ENCODE measurements around the gene IL21.

Gene IL21

DNA sequence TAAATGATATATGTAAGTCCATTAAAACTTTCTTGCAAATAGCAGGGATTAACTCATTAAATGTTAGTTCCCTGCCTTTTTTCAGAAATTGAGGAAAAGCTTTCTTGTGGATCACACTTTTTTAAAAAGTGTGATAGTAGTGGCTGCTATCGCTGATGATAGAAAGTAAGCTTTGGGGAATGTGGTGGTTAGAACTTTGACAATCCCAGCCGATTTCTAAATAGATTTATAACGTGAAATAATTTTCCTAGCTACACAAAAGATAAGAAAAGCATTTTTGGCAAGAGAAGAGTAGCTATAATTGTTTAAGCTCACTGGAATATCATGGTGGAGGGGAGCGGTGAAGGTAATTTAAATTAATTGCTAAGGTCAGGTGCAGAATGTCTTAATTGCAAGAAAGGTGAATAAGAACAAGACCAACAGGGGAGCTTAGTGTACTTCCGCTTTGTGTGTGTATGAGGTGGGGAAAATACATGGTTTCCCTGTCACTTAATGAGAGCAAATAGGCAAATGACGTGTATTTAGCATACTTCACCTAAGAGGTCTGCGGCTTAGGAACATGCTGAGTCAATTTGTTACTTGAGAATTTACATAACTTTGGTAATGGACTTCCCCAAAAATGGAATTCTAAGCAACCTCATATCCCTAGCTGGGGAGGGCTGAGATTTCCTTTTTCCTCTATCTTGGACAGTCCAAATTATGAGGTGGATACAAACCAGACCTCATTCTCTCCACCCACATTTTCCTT is 11.7 kb upstream of the IL21 start:
- DNase-seq = peak; percentile 34

DNA sequence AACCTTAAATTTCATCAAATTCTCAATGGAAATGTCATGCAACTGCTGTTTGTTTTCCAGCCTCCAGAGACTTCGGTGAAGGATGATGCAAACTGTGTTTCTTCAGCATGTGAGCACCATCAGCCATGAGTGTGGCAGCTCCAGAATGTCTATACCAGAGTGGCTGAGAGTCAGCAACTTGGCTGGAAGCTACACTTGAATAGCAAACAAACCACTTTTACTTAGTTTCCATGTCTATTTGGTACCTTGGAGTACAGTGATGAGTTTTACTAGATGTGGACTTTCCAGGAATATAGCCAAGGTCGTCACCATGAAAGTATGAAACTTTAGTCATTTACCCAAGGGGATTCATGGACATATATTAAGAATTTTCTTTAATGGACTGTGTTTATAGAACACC is 4.3 kb upstream of the IL21 start:
- DNase-seq = peak; percentile 51

DNA sequence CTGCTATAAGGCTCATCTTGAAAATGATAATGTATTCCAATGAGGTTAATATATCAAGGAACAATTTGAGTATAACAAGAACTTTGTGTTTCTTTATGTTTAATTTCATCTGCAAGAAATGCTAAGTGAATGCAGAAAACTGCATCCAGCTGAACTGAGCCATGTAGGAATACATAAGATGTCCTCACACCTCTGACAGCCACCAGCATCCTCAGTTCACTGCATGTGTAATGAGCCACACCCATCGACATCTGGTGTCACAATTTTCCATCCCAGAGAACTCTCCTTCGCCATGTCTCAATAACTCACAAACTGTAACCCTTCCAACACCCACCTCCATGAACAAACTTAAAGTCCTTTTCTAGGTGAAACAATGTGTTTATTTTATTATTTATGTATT is 3.3 kb upstream of the IL21 start:
- no peak for DNase-seq

DNA sequence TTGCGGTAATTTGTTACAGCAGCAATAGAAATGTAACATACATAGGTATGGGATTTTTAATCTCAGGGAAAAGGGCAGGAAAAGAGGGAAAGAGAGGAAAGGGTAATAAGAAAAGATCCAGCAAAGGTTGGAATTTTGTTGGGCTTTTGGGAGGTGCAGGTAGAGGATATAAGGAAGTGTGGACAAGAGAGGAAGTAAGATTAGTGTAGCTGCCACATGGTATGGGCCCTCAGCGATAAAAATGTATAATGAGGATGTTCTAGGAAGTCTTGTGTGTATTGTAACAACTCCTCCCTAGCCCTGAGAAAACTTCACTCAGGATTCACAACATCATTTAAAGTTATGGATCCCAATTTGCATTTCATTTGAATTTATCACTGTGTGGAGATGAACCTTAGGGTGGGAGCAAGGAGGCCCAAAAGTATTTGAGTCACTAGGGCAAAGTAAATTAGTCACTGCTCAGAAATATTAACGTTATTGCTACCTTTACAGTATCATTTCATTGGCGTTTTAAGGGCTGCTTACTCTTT is 2.8 kb upstream of the IL21 start:
- no peak for DNase-seq

DNA sequence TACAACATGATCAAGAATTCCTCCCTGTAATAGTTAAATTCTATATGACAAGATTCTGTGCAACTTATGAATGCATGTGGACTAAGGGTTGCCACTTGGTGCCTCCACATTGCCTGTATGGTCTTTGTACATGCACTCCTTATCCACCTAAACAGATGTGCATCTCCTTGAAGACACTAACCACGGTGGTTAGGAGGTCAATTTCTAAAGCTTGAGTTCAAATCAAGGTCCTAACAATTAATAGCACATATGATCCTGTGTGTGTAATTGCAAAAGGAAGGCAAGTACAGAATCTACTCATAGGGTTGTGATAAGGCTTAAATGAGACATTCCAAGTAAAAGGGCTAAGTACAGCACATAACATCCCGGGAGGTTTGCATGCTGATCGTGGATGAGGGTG is 1.5 kb upstream of the IL21 start:
- no peak for DNase-seq

DNA sequence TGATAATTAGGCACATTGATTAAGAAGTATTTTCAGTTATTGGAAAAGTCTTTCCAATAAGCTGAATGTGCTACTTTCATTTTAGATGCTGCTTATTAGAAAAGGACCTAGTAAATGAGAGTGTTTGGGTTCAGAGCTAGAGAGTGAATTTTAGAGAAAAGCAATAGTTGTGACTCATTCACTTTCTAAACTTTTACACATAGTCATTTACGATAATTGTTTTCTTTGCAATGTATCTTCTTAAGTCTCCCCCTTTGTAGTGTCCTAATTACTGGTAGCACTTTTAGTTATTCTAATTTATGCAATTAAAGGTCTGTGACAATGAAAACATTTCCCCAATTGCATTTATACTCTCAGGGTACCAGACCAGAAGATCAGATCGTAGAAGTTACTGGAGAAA is 1.3 kb downstream of the IL21 start:
- no peak for DNase-seq

DNA sequence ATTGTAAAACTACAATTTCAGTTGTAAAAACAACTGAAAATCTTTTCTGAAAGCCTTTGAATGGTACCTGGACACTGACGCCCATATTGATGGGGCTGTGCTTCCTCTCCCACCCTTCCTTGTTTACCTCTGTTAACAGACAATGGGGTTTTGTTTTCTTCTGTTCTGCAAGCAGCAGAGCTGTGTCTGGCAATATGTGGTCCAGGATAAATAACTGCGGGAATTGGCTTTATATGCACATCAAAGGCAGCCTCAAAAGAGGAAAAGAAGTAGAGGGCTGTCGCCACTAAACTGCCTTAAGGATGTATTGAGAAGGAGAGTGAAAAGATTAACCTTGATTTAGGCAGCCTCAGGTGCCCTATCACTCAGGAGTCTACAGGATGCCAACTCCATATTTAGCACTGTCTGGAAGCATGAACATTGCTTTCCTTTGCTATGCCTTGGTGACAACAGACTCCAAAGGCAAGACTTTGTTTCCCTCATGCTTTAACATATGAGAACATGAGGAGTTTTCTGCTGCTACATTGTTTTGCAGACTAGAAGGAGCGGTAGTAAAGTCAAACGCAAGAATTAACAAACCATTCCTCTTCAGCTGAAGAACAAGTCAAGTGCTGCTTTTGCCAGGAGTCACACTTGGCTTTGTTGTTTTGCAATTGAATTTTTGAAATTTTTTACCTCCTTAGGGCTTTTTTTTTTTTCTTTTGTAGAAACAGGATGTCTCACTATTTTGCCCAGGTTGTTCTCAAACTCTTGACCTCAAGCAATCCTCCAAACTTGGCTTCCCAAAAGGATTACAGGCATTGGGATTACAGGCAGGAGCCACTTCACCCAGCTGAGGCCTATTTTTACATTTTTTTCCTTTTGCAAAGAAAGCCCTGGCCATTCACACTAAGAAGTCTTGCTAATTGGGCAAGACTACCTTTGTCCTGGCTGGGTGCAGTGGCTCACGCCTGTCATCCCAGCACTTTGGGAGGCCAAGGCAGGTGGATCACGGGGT is 3.0 kb downstream of the IL21 start:
- peak; percentile 8 for DNase-seq

DNA sequence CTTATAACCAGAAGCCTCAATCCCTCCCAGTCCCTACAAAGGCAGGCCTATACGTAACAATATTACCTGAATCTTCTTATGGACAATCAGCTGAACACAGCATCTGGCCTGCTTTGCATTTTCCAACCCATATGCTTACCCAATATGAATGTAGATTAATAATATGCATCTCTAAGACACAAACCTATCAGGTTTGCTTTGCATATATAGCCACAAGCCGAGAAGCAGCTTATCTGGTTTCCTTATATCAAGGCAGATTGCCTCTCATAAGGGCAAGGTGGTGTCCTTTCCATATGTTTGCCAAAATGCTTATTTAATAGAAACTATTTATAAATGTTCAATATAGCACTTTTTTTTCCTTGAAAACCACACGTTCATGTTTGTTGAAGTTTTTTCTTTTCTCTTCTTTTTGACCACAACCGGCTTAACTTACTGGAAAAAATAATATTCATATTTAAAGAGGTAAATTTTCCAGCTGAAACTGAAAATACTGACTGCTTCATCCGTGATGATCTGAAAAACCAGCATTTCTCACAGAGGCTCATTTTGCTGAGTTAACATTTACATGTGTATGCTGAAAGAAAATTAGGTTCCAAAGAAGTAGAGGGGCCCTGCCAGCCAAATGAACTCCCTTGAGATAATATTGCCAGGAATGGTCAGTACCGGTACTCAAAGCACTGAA is 3.8 kb downstream of the IL21 start:
- DNase-seq = no peak

DNA sequence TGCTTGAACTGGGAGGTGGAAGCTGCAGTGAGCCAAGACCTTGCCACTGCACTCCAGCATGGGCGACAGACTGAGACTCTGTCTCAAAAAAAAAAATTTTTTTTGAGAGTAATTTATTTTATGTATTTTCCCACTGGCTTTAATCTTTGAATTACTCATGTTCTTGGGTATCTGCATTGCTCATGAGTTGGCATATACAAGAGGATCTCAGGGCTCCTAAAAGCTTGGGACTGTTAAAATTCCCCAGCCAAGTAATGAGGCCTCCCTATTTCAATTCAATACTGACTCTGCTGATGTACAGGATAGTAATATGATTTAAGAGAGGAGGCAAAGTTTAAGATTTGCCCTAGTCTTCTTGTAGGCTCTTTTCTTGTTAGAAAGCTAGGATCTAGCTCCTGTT is 6.2 kb downstream of the IL21 start:
- no peak for DNase-seq

DNA sequence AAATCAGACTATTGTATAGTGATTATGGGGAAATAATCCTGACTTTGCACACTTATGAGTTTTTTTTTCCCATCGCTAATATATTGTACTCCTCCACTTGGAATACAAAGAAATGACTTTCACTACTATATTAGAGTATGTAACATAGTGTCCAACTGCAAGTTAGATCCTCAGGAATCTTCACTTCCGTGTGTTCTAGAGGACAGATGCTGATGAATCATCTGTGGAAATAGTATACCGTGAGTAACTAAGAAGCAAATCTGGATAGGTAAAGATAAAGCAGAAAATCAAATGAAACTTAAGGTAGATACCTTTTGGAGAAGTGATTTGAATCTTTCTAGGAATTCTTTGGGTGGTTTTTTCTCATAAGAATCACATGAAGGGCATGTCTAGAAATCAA is 8.3 kb downstream of the IL21 start:
- no peak for DNase-seq

DNA sequence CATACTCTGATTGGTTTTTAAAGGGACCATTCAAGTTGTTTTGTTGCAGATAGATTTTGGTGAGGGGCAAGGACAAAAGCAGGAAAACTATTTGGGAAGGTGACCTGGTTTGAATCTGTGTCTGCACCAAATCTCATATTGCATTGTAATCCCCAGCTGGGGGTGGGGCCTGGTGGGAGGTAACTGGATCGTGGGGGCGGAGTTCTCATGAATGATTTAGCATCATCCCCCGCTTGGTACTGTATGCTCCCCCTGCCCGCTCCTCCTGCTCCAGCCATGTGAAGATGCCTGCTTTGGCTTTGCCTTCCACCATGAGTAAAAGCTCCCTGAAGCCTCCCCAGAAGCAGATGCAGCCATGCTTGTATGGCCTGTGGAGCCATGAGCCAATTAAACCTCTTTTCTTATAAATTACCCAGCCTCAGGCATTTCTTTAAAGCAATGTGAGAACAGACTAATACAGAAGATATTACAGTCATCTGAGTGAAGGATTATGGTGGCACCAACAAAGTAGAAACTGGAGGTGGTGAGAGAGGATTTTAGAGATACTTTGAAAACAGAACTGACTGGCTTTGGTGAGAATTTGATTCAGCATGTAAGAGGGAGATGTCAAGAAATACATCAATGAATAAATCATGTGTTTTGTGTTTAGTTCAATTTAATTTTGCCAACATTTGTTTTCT is 14.4 kb downstream of the IL21 start:
- DNase-seq = no peak

DNA sequence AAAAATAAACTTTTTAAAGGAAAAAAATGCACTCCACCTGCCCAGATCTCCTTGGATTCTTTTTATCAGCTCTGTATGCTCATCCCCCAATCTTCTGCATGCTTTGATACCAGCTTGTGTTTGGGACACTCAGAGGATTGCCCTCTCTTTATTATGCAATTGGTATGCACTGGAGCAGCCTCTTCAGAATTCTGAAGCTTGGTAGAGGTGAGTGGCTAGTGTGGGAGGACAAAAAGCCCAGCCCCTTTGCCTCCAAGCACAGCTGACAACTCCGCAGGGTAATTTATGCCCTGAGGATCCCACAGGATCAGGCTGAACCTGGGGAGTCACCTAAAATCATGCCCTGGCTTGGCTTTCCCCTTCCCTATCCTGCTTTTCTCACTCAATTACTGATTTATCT is 16.7 kb downstream of the IL21 start:
- no peak for DNase-seq

DNA sequence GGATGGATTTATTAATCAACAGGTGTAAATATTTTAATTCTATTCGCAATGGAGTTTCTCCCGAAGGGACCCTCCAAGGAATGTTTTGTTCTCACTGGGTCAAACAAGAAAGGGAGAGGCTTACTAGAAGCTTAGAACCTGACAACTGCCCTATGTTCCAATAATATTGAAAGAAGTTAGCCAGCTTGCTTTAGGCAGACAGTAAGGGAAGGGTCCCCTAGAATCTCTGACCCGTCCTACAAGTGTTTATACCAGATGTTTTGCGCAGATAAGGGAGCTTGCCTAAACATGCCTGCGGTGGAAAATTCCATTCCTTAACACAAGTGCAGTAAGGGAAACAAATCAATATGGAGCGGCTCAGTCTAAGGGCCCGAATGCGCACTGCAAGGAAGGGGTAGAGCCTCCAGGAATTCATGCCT is 17.7 kb downstream of the IL21 start:
- no peak for DNase-seq

DNA sequence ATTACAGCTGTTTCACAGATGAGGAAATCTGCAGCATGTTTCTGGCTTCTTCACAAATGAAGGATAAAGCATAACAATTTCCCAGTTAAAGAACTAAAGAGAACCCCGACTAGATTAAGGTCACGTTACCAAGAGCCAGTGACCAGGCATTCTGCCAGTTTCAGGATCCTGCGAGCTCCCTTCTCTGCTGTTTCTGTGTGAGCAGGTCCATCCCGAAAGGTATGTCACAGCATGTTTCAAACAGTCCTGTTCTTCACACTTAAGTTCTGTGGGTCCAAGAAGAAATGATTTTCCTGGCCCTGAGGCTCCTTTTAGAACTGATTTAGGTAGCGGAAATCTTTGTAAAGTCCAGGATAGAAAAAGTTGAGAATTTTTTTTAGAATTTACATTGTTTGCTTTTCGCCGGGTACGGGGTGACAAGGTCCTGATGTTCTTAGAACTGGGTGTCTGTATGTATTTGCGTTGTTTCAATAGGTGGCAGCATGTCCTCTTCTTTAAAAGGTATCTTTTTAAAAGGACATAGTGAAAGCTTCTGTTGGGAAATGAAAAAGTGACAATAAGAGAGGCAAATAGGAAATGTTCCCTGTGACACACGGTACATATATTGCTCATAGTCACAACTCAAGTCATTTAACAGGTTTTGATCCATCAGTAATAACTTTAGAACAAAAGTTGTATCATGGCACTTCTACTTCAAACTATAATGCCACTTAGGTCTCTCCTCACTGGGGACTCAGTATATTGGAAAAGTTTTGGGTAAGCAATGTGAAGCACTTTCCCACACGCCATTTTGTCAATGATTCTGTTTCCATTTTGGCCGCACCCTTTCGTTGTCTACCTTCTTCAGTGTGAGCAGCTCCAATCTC is 18.4 kb downstream of the IL21 start:
- peak; percentile 56 for DNase-seq

DNA sequence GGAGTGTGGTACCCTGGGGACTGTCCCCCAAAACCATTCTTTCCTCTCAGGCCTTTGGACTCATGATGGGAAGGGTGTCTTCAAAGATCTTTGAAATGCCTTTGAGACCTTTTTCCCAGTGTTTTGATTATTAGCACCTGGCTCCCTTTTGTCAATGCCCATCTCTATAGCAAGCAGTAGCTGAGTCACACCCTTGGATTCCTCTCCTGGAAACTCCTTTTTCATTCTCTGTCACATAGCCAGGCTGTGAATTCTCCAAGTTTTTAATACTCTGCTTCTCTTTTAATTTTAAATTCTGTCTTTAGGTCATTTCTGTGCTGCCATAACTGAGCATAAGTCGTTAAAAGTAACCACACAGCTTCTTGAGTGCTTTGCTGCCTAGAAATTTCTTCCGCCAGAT is 29.7 kb downstream of the IL21 start:
- peak; percentile 30 for DNase-seq

DNA sequence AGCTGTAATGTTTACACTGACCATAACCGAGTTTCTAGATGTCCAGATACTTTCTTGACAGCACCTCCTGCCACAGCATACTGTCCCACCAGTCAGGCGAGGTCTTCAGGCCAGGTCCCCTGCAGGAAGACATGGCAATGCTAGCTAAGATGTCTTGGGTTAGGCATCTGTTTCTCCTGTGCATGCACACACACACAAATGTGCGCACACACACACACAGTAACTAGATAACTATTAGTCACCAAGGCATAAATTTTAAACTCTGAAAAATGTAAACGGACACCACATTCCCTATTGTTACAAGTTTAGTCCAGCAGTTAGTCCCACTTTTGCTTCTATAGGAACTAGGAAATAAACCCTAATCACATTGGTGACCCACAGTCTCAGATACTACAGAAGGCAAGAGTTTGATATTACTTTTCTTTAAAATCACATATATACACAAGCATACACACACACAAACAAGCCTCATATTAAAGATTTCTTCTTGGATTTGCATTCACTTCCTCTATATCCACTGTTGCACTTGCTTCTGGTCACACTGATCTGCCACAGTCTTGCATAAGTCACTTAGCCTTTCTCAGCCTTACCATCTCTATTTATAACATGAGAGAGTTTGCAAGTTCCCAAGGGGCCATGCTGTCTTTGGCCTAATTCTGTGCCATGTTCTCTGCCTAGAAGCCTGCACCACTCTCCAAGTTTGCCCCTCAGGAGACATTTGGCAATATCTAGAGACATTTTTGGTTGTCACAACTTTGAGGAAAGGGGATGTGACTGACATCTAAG is 32.2 kb downstream of the IL21 start:
- peak; percentile 71 for DNase-seq

DNA sequence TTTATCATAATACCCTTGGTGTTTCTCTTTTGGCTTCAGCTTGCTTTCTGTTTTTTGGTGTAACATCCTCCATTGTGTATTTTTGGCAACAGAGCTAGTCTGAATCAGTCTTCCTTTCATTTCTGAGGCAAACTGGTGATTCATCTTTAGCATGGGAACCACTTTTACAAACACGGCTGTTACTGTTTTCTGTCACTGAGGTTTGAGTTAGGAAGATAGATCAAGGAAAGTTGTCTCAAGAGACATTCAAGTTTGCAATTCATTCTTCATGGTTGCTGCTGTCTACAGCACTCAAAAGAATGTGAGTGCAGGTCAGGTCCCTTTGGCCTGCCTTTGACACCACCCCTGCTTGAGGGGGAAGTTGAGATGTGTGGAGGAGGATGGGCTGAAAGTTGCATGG is 36.3 kb downstream of the IL21 start:
- DNase-seq = peak; percentile 90

DNA sequence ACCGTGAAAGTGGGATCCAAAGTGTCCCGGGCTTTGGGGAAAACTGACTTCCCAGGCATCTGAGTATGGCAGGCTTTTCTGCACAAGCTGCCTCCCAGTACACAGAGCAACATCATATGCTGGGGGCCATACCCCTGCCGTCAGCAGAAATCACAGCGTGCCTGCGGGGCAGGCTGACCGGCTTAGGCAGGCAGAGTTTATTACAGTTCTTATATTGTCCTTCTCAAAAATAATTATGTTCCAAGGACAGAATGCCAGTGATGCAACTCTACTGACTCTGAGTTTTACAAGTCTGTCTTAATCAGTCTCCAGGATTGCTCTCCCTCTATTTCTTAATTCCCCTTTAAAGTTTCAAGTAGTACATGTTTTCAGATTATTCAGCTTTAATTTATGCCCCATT is 37.0 kb downstream of the IL21 start:
- peak; percentile 38 for DNase-seq

DNA sequence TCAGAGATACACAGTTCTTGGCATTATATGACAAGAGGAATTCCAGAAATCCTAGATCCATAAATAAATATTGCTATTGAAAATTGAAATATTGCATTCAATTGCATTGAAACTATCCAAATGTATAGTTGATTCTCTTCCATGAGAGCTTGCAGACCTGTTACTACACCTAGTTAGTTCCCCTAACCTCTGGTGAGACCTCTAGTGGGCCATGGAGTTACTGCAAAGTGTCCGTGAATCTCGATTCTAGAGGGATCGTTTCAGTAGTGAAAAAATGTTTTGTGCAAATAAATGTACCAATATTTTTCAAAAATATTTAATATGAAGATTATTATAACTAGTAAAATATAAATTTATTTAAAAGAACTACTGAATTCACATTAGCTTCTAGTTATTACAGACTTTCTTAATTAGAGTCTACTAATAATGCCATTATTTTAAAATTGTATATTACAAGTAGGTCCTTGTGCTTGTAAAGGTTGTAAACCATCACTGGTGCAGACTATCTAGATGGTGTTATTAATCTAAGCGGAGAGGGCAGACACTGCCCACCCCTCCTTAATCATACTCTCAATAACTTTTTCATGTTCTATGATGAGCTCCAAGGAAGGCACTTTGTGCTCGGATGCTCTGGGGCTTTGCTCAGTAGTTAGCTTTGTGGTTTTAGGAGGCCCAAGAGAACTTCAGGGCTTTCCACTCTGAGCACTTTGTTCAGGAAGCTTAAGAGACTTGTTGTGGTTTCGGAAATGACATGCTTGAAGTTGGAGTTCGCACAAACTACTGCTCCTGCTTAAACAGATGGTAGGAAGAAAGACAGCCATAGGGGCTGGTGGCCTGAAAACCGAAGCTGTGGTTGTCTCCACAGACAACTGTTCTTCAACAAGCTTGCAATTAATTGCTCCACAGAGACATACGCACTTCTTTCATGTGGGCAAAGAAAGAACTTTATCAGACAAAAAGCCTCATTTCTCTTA is 42.8 kb downstream of the IL21 start:
- peak; percentile 69 for DNase-seq

DNA sequence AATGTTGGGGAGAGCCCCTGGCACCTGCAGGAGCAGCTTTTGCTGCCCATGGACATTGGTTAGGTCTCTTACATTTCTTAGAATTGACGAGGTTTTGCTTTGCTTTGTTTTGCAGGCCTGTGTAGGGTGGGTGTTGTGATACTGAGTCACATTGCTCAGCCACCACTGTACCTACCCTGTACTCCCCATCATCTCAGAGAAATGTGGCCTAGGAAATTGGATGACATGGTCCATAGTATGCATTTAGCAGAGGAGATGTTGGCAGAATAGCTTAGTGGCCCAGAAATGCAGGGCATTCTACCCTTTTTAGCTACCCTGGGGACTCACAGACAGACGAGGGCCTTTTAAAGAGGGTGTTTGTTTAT is 43.7 kb downstream of the IL21 start:
- DNase-seq = no peak
